LNCaP clone FGC (cell line): ENCODE data around the gene EPB41L2.

Source experiments
- DNase-seq: peaks from one replicate; pipeline ENCODE4 v3.0.0-alpha.2; 2011; ENCODE audit warnings: low read depth
- H3K4me3 ChIP-seq: 2 replicates; pipeline ENCODE4 v1.5.1; 2011; ENCODE audit warnings: mild to moderate bottlenecking, low read depth, low read length, control low read depth
- TF ChIP-seq, protein P1 (sequence below): IDR thresholded peaks from 2 replicates; pipeline ENCODE4 v1.5.1; 2012; ENCODE audit warnings: mild to moderate bottlenecking; ENCODE audit not compliant: control insufficient read depth, insufficient read depth; ENCODE audit errors: extremely low read depth

Gene EPB41L2

DNA sequence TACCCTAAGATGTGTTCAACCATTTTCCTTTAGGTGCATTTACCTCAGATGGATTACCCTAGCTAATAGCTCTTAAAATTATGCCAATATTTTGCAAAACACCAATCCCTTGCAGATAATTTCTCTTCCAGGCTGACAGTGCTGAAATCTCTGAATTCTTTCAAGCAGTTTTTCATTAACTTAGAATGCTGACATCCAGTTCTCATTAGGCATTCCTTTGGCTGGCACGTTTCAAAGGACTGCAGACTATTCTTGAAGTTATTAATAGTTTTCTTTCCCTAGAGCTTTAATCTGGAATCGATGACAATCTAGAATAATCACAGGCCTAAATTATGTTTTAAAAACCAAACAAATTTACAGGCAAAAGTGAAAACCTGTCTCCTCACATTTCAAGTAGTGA is 167.5 kb downstream of the EPB41L2 start:
- no peak for DNase-seq
- TF ChIP-seq, protein P1, sequence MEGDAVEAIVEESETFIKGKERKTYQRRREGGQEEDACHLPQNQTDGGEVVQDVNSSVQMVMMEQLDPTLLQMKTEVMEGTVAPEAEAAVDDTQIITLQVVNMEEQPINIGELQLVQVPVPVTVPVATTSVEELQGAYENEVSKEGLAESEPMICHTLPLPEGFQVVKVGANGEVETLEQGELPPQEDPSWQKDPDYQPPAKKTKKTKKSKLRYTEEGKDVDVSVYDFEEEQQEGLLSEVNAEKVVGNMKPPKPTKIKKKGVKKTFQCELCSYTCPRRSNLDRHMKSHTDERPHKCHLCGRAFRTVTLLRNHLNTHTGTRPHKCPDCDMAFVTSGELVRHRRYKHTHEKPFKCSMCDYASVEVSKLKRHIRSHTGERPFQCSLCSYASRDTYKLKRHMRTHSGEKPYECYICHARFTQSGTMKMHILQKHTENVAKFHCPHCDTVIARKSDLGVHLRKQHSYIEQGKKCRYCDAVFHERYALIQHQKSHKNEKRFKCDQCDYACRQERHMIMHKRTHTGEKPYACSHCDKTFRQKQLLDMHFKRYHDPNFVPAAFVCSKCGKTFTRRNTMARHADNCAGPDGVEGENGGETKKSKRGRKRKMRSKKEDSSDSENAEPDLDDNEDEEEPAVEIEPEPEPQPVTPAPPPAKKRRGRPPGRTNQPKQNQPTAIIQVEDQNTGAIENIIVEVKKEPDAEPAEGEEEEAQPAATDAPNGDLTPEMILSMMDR, result no peak

GRCh38 chr6:130893766-130894165 is 169.3 kb downstream of the EPB41L2 start:
- TF ChIP-seq, protein P1, result no peak
- DNase-seq, result no peak
- H3K4me3 ChIP-seq, result no peak overlapping the region

More for the DNA sequence above, 167.5 kb downstream of the EPB41L2 start:
- no peak overlapping the region for H3K4me3 ChIP-seq

- TF ChIP-seq, protein P1, result no peak
- no peak overlapping the region for H3K4me3 ChIP-seq
- no peak for DNase-seq
Observed at GRCh38 chr6:130893277-130893676, 169.8 kb downstream of the EPB41L2 start.

DNA sequence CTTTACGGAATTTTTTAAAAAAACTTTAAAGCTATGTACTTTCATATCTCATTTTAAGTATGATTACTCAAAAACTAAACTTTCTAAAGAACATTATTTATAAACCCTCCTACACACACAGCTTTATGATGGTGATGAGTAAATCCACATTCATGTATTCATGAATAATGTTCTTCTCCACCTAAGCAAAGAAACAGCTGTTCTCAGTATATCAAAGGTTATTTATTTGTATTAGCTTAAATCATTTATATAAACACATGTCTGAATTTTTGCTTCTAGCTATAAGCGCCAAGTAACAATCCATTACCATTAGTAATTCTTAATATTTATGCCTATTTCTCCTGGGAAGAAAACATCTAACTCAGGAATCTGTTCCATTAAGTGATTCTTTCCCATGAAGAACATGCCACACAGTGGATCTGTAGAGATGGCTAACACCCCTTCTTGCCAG is 172.5 kb downstream of the EPB41L2 start:
- no peak overlapping the region for H3K4me3 ChIP-seq
- TF ChIP-seq, protein P1, result no peak
- no peak for DNase-seq

DNA sequence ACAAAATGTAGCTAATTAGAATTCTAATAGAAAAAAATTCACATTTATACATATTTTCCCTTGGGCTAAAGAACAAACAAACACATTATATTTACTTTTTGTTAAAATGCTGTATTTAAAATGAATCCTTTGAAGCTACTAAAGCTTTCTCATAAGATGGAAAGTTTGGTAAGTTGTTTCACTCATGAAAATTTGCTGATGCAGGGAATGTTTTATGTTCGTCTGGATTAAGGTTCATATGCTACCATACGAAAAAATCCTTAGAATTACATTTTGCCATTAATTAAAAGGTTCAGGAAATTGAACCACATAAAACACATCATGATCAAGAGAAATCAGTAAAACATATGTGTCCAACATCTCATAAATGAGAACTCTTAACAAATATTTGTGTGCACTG is 173.6 kb downstream of the EPB41L2 start:
- DNase-seq, result no peak
- TF ChIP-seq, protein P1, result no peak
- no peak overlapping the region for H3K4me3 ChIP-seq

DNA sequence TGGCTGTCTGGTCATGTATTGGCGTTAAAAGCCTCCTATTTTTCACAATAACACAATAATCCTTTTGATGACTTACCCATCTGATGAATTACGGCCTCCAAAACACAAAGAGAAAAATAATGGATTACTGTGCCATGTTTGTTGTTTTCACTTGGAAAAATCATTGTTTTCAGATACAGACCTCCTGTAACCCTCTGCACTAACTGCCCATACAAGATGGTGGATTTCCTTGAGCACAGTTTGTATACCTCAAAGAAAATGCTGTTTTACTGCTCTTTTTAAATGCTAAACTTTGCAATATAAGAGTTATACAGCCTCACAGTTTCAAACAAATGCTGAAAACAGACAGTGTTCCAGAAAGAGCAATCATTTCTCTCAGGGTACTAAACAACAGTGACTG is 174.8 kb downstream of the EPB41L2 start:
- H3K4me3 ChIP-seq, result no peak overlapping the region
- TF ChIP-seq, protein P1, result no peak
- no peak for DNase-seq

- TF ChIP-seq, protein P1, result no peak
- no peak for DNase-seq
- no peak overlapping the region for H3K4me3 ChIP-seq
Observed at GRCh38 chr6:130886966-130887365, 176.1 kb downstream of the EPB41L2 start.
